ENCODE results near the gene CHST12.
"Not testable (repeated sequence)": the region's sequence is repeated elsewhere in the genome, so short reads cannot be mapped to it uniquely, and the experiment has no call there.

Gene CHST12

DNA sequence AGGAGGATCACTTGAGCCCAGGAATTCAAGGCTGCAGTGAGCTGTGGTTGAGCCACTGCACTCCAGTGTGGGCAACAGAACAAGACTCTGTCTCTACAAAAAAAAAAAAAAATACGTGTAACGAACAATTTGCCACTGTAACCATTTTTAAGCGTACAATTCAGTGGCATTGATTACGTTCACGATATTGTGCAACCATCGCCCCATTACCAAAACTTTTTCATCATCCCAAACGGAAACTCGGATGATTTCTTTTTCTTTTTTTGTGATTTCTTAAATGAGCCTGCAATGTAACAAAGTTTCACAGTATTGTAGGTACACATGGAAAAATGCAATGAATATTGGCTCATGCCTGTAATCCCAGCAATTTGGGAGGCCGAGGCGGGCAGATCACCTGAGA lies 63.3 kb downstream of the CHST12 start:
- FAIRE-seq: no peak

GRCh38 chr7:2468227-2468626 lies 64.8 kb downstream of the CHST12 start:
- FAIRE-seq: no peak

GRCh38 chr7:2469460-2470203 lies 66.2 kb downstream of the CHST12 start:
- not testable (repeated sequence) for FAIRE-seq

- FAIRE-seq: no peak
Measured at GRCh38 chr7:2470204-2471021, 67.0 kb downstream of the CHST12 start.

- FAIRE-seq: no peak
Measured at GRCh38 chr7:2471022-2471329, 67.6 kb downstream of the CHST12 start.

- no peak for FAIRE-seq
Measured at GRCh38 chr7:2471396-2471795, 68.0 kb downstream of the CHST12 start.

- FAIRE-seq: no peak
Measured at GRCh38 chr7:2472739-2473138, 69.3 kb downstream of the CHST12 start.

- no peak for FAIRE-seq
Measured at GRCh38 chr7:2473496-2474180, 70.2 kb downstream of the CHST12 start.

- FAIRE-seq: no peak
Measured at GRCh38 chr7:2474224-2474623, 70.8 kb downstream of the CHST12 start.

GRCh38 chr7:2474813-2475677 lies 71.6 kb downstream of the CHST12 start:
- FAIRE-seq: no peak

GRCh38 chr7:2475678-2476015 lies 72.2 kb downstream of the CHST12 start:
- FAIRE-seq: no peak

GRCh38 chr7:2476298-2476697 lies 72.9 kb downstream of the CHST12 start, which contains the start of gene GRIFIN:
TSS of gene GRIFIN (minus strand) at chr7:2476398. CDS start at chr7:2476383, 15 bp downstream.
- FAIRE-seq: no peak

GRCh38 chr7:2476776-2477446 lies 73.5 kb downstream of the CHST12 start:
- no peak for FAIRE-seq

DNA sequence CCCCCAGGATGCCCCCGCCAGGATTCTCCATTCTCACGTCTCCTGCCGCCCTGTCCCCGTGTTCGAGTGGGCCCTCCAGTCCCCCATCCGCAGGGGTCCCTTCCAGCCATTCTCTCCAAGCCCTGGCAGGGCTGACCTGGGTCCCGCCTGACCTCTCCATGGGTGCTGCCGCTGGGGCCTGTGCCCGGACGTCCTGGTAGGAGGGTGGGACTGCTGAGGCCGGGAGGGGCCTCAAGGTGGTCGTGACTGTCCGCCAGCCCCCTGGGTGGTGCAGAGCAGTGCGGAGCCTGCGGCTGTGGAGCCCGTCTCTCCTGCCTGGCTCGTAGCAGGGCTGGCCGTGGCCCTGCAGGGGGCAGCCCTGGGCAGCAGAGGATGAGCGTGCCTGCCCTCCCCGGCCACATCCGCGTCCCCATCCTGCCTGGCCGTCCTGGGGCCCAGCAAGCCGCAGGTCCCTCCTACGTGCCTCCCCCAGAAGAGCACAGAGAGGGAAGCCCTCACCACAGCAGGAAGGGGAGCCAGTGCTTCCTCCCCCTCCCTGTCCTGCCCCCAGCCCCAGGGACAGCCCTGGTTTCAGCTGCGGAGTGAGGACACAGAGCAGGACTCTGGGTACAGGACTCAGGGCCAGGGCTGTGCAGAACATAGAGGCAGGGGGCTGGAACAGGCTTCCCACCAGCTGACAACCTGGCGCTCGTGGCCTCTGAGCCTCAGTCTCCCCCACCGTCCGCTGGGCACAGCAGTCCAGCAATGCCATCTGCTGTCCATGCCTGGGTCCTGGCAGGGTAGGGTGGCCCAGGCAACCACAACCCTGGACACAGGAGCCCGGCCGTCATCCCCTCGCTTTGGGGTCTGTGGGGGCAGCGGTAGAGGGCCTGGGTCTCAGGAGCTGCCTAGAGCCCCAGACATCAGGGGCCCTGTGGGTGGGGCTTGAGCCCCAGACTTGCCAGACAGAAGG lies 74.3 kb downstream of the CHST12 start:
- no peak for FAIRE-seq

GRCh38 chr7:2478399-2478785 lies 75.0 kb downstream of the CHST12 start:
- FAIRE-seq: no peak

DNA sequence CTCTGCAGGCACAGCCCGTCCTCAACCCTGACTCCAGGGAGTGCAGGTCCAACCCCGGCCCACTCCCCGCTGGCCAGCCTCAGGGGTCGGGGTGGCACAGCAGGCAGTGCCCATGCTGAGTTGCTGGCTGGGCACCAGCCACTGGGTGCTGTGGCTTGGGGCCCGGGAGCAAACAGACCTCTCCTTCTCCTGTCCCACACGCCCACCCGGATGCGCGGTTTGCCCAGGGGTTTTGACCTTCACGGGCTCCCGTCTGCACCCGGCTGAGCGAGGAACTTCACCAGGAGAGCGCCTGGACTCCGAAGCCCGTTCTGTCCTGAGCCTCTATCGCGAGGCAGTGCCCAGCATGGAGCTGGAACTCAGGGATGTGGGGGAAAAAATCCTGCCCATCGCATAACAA lies 75.4 kb downstream of the CHST12 start:
- no peak for FAIRE-seq

- no peak for FAIRE-seq
Measured at GRCh38 chr7:2479276-2480069, 76.1 kb downstream of the CHST12 start.

DNA sequence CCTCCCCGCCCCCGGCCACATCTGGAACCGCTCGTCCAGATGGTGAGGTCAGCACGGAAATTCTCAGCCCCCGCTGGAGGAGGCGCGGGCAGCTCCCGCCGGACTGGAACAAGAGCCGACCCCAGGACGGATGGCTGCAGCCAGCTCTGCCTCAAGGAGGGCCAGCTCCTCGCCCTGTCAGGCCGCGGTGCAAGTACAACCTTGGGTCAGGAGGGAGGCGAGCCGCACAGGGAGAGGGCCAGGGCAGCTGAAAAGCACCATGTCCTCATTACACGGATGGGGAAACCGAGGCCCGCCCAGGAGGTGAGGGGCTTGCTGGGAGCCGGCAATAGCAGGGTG lies 76.6 kb downstream of the CHST12 start:
- no peak for FAIRE-seq

GRCh38 chr7:2481195-2481594 lies 77.8 kb downstream of the CHST12 start:
- no peak for FAIRE-seq

- no peak for FAIRE-seq
Measured at GRCh38 chr7:2482725-2483451, 79.5 kb downstream of the CHST12 start.

All from G401.6 (cell line).